Measurements from ENCODE around the gene RNASE4. TPM values are rescaled to one million over a fixed set of nuclear protein-coding genes. Genes with fewer than 3 reads are reported as not detected.
"Not testable (repeated sequence)": the region's sequence is repeated elsewhere in the genome, so short reads cannot be mapped to it uniquely, and the experiment has no call there.

RNASE4 gene
- total RNA-seq, 1 donor from 2014 or later, result 1.7 TPM

DNA sequence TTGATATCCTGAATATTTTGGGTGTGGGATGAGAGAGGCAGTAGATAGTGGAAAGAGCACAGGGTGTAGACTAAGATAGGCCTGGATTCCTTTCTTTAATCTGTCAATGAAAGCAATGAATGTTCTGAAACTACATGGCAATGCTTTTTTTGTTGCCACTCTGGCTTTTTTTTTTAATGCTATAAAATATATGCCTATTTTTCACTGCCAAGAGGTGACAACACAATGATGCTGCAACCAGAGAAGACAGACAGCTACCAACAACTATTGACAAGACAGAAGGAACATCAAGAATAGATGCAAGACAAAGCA is 13.6 kb downstream of the RNASE4 start:
- TF ChIP-seq, protein P1, sequence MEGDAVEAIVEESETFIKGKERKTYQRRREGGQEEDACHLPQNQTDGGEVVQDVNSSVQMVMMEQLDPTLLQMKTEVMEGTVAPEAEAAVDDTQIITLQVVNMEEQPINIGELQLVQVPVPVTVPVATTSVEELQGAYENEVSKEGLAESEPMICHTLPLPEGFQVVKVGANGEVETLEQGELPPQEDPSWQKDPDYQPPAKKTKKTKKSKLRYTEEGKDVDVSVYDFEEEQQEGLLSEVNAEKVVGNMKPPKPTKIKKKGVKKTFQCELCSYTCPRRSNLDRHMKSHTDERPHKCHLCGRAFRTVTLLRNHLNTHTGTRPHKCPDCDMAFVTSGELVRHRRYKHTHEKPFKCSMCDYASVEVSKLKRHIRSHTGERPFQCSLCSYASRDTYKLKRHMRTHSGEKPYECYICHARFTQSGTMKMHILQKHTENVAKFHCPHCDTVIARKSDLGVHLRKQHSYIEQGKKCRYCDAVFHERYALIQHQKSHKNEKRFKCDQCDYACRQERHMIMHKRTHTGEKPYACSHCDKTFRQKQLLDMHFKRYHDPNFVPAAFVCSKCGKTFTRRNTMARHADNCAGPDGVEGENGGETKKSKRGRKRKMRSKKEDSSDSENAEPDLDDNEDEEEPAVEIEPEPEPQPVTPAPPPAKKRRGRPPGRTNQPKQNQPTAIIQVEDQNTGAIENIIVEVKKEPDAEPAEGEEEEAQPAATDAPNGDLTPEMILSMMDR (IDR thresholded peaks at IDR 0.05; ENCODE audit: partially characterized antibody, unreplicated experiment), result no peak
- no peak for DNase-seq
- Mint-ChIP-seq H3K4me1 (ENCODE audit: low read depth, unreplicated experiment) (no peaks in the 10 kb centered on the region), H3K9me3 (ENCODE audit: unreplicated experiment) (no peaks in the 10 kb centered on the region), H3K36me3 (ENCODE audit: unreplicated experiment) (no peaks in the 10 kb centered on the region), H3K4me3 (ENCODE audit: unreplicated experiment) (no peak overlapping the region), H3K27me3 (ENCODE audit: unreplicated experiment) (peaks cover 3% of the 10 kb centered on the region), H3K27ac (ENCODE audit: unreplicated experiment) (no peak overlapping the region)

- TF ChIP-seq, protein P1 (IDR thresholded peaks at IDR 0.05; ENCODE audit: partially characterized antibody, unreplicated experiment), result no peak
- no peak overlapping the region for H3K27ac Mint-ChIP-seq (ENCODE audit: unreplicated experiment)
- no peaks in the 10 kb centered on the region for H3K36me3 Mint-ChIP-seq (ENCODE audit: unreplicated experiment)
- H3K4me3 Mint-ChIP-seq (ENCODE audit: unreplicated experiment), result no peak overlapping the region
- peaks cover 3% of the 10 kb centered on the region for H3K27me3 Mint-ChIP-seq (ENCODE audit: unreplicated experiment)
- H3K9me3 Mint-ChIP-seq (ENCODE audit: unreplicated experiment), result no peaks in the 10 kb centered on the region
- no peaks in the 10 kb centered on the region for H3K4me1 Mint-ChIP-seq (ENCODE audit: low read depth, unreplicated experiment)
- no peak for DNase-seq
Observed at GRCh38 chr14:20698934-20699333, 14.6 kb downstream of the RNASE4 start.

DNA sequence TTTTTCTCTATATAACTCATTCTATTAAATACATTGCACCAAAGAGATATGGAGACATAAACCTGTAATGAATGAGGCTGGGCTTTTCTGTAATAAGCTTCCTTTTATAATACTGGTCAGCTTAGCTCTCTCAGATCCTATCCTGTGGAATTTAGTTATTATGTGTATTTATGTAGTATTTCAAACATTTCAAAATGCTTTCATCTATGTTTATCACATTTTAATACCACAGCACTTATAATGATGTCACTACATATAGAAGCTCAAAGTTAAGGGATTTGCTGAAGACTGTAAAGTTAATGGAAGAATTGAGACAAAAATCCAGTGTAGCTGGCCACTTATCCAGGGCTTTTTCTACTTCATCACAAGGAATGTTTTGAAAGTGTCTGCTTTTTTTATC is 15.6 kb downstream of the RNASE4 start:
- TF ChIP-seq, protein P1 (IDR thresholded peaks at IDR 0.05; ENCODE audit: partially characterized antibody, unreplicated experiment), result no peak

GRCh38 chr14:20700965-20701364 is 16.6 kb downstream of the RNASE4 start:
- not testable (repeated sequence) for H3K4me3 Mint-ChIP-seq (ENCODE audit: unreplicated experiment)

More for the DNA sequence above, 15.6 kb downstream of the RNASE4 start:
- Mint-ChIP-seq H3K36me3 (ENCODE audit: unreplicated experiment) (no peaks in the 10 kb centered on the region), H3K4me1 (ENCODE audit: low read depth, unreplicated experiment) (no peaks in the 10 kb centered on the region), H3K4me3 (ENCODE audit: unreplicated experiment) (no peak overlapping the region), H3K9me3 (ENCODE audit: unreplicated experiment) (no peaks in the 10 kb centered on the region), H3K27me3 (ENCODE audit: unreplicated experiment) (peaks cover 3% of the 10 kb centered on the region), H3K27ac (ENCODE audit: unreplicated experiment) (no peak overlapping the region)
- DNase-seq, result no peak

DNA sequence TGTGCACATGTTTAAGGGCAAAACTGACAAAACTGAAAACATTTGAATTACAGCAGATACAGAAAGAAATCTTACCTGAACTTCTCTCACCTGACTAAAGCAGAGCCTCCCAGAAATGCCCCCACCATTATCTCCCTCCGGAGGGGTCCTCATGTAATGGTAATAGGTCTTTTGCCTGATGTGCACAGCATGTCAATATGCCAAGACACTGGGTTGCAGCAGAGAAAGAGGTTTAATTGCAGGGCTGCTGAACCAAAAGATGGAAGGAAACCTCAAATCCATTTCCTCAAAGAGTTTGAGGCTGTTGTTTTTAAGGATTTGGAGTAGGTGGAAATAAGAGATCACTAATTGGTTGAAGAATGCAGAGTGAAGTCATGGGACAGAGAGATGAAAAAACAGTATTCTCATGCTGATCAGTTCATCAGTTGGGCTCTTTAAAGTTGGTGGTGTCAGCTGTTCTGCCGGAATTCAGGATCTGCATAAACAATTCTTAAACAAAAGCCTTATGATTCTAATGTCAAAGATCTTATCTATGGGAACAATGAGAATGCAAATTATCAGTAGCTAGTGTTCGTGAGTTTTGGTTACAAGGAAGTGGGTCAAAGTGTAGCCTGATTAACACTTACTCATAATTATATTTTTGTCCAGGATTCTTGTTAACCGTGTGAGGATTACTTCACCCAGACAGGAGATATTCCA is 22.4 kb downstream of the RNASE4 start:
- DNase-seq, result no peak
- peaks cover 1% of the 10 kb centered on the region for H3K9me3 Mint-ChIP-seq (ENCODE audit: unreplicated experiment)
- H3K4me1 Mint-ChIP-seq (ENCODE audit: low read depth, unreplicated experiment), result no peaks in the 10 kb centered on the region
- no peak overlapping the region for H3K4me3 Mint-ChIP-seq (ENCODE audit: unreplicated experiment)
- H3K27me3 Mint-ChIP-seq (ENCODE audit: unreplicated experiment), result no peaks in the 10 kb centered on the region
- no peak overlapping the region for H3K27ac Mint-ChIP-seq (ENCODE audit: unreplicated experiment)
- TF ChIP-seq, protein P1 (IDR thresholded peaks at IDR 0.05; ENCODE audit: partially characterized antibody, unreplicated experiment), result no peak
- no peaks in the 10 kb centered on the region for H3K36me3 Mint-ChIP-seq (ENCODE audit: unreplicated experiment)

More at GRCh38 chr14:20700965-20701364, 16.6 kb downstream of the RNASE4 start:
- DNase-seq; H3K9me3 Mint-ChIP-seq (ENCODE audit: unreplicated experiment); H3K4me1 Mint-ChIP-seq (ENCODE audit: low read depth, unreplicated experiment); H3K27ac Mint-ChIP-seq (ENCODE audit: unreplicated experiment); H3K27me3 Mint-ChIP-seq (ENCODE audit: unreplicated experiment); H3K36me3 Mint-ChIP-seq (ENCODE audit: unreplicated experiment): not testable (repeated sequence)
